Measurements from ENCODE around the gene GMIP.

DNA sequence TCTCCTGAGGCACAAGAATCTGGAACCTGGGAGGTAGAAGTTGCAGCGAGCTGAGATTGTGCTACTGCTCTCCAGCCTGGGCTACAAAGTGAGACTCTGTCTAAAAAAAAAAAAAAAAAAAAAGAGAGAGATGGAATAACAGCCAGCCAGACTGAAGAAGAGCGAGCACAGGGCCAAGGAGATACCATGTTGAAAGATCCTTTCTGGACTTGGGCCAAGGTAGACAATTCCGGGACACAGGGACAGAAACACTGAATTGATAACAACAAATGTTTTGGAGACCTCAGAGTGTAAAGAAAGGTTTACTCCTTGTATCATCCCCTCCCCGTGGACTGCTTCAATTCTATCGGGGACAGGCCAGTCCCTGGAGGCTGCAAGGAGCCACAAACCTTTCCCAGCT lies 20.1 kb downstream of the GMIP start:
- TF ChIP-seq EZH2phosphoT487 (IDR thresholded peaks at IDR 0.05; ENCODE audit: insufficient read depth, low read depth), result no peak
- no peak for TF ChIP-seq EZH2 (IDR thresholded peaks at IDR 0.05; ENCODE audit: insufficient read depth, poor library complexity, severe bottlenecking)
